HG03520 (cell line): ENCODE data around the gene IL16.
"Not testable (repeated sequence)": the region's sequence is repeated elsewhere in the genome, so short reads cannot be mapped to it uniquely, and the experiment has no call there.

ENCODE experiments used
- ATAC-seq: cut with Tn5 transposase; IDR thresholded peaks from one replicate; pipeline ENCODE4 v1.9.1; 2021; ENCODE audit warnings: mild to moderate bottlenecking, moderate library complexity; ENCODE audit not compliant: unreplicated experiment

IL16 gene

DNA sequence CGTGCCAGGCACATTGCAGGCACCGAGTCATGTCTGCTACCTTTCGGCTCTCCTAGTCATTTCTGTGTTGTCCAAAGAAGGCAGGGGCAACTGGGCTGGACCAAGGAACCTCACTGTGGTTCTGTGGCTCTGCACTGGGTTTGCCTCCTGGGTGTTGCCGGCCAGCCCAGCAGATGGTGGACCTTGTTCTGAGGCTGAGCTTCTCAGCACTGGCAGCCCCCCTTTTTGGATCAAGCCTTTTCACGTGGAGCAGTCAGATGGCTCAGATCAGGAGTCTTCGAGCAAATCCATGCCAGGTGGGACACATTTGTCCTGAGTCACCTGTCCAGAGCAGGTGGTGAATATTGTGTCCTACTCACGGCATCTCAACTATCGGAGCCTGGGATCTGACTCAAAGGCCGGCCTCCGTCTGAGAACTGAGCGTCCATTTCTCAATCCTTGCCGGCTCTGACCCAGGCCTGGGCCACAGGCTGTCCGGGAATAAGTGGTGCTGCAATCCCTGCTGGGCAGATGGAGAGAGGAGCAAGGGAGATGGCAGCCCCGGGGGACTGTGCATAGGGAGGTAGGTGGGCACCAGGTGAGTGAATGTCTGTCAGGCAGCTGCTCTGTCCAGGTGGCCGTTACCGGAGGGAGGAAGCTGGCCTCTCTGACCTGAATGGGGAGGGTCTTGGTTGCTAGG lies at the start of gene IL16:
IL16 (plus strand) TSS at position 304 of the 679 bp plus-strand sequence. CDS start 28,521 bp downstream, outside the sequence.
- no peak for ATAC-seq

DNA sequence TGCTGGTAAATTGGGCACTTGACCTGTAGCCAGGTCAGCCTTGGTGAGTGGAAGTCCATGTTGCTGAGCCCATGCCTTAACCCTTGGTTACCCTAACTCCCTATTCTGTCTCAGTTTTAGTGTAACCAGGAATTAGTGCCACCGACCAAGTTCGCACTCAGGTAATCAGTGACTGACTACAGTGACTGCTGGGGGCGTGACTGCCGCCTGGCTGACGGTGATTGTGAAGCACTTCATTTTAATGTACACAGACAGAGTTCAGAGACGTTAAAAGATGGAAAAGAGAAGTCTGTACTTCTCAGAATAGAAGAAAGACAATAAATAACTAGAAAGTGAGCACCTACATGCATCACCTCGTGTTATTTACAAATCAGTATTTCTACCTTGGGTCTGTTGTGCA lies 45.3 kb upstream of the IL16 start:
- ATAC-seq: no peak

DNA sequence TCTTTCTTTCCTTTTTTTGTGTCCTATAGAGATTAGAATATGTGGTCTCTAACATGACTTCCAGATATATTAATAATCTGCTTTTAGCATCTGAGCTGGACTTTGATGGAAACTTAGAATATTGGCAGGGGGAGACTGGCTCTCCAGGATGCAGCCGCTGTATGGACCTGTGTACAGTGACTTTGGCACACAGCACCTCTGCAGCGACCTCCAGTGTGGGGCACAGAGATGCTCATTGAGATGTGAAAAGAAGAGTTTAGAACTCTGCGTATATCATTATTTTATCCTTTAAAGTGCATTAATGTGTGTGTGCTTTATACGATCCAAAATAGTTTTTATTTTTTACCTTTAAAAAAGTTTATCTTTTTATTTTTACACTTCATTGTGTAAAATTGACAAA lies 44.3 kb upstream of the IL16 start:
- no peak for ATAC-seq

DNA sequence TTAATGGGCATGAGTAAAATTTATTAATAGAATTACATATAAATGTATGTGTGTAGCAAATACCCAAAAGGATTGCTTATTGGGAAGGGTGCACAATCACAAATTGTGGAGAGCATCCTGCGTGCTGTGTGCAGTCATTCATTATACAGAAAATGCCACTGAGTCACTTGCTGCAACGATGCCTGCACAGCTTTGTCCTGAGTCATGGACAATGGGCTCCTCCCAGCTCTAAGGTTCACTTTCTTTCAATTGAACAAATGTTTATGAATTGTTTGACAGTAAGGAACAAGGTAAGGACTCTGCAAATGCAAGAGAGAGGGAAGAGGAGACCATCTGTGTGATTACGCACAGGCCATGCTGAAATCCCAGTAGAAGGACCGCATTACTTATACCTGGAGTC lies 43.9 kb upstream of the IL16 start:
- no peak for ATAC-seq

DNA sequence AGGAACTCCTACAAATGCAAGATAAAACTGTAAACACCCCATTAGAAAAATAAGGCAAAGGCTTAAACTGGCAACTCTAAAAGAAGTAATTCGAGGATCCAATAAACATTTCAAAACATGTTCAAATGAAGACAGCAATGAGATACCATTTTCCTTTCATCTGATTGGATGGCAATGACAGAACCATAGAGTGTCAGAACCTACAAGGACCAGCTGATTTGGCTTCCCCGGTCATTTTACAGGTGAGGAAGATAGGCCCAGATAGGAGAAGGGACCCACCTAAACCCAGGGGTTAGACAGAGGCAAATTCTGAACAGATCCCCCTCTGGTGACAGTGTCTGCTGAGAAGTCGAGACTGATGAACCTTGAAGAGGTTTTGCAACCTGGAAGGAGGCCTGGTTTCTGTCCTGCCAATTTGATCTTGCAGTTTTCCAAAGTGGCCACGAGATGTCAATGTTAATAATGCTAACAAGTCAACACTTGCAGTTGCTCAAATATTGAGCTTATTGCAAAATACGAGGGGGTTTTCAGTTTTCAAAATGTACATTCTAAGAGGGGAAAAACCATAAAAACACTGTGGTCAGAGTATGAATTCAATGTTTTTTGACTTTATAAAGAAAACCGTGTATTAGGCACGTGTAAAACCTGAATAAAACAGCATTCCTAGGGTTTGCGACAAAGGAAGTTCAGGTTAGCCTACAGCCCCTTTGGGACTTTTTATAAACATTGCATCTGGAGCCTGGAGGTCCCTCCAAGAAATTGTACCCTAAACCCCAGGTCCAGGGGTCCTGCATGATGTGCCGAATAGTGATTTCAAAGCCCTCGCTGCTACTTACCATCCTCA lies 41.1 kb upstream of the IL16 start:
- ATAC-seq: no peak

DNA sequence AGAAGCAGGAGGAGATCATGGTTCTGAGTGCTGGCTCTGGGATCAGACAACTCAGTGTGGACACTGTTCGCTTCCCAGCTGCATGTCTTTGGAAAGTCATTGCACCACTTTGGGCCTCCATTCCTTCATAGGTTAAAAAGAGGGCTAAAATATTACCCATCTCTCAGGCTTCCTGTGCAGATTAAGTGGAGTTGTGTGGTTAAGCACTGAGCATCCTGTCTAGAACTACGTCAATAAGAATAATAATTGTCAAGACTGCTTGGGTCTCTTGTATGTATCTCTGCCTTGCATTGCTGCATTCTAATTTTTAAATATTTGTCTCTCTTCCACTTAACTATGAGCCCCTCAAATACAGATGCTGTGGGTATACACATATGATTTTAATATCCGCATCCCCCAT lies 40.4 kb upstream of the IL16 start:
- no peak for ATAC-seq

DNA sequence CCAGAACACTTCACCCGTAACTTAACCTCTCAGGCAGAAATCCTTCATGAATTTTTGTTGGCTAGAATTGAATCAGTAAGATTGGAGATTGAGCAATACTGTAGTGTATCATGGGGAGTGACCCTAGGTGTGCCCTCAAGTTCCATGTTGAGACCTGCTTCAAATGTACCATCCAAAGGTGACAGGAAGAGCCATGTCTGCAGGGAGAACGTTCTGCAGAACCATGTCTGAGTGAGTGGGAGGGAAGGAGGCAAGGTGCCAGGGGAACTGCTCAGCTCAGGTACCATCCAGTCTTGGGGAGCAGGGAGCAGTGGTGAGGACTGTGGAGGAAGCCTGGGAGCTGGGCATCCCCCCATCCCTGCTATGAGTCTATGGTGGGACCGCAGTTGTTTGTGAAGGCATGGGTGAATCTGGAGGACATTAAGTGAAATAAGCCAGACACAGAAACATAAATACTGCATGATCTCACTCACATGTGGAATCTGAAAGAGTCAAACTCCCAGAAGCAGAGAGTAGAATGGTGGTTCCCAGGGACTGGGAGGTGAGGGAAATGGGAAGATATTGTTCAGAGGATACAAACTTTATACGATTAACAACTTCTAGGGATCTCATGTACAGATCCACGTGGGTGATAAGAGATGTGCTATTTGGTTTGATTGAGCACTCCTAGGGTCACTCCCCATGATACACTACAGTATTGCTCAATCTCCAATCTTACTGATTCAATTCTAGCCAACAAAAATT lies 39.3 kb upstream of the IL16 start:
- no peak for ATAC-seq

DNA sequence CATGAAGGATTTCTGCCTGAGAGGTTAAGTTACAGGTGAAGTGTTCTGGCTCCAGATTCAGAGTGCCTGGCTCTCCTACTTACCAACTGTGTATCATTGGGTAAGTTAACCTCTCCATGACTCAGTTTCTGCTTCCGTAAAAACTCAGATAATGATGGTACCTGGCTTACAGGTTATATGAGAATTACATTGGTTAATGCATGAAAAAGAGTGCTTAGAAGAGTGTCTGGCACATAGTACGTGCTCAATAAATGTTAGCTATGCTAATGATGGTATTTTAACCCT lies 38.8 kb upstream of the IL16 start:
- ATAC-seq: no peak

DNA sequence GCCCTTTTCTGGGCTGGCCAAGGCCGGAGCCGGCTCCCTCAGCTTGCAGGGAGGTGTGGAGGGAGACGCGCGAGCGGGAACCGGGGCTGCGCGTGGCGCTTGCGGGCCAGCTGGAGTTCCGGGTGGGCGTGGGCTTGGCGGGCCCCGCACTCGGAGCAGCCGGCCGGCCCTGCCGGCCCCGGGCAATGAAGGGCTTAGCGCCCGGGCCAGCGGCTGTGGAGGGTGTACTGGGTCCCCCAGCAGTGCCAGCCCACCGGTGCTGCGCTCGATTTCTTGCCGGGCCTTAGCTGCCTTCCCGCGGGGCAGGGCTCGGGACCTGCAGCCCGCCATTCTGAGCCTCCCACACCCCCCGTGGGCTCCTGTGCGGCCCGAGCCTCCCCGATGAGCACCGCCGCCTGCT lies 38.1 kb upstream of the IL16 start:
- ATAC-seq: not testable (repeated sequence)

DNA sequence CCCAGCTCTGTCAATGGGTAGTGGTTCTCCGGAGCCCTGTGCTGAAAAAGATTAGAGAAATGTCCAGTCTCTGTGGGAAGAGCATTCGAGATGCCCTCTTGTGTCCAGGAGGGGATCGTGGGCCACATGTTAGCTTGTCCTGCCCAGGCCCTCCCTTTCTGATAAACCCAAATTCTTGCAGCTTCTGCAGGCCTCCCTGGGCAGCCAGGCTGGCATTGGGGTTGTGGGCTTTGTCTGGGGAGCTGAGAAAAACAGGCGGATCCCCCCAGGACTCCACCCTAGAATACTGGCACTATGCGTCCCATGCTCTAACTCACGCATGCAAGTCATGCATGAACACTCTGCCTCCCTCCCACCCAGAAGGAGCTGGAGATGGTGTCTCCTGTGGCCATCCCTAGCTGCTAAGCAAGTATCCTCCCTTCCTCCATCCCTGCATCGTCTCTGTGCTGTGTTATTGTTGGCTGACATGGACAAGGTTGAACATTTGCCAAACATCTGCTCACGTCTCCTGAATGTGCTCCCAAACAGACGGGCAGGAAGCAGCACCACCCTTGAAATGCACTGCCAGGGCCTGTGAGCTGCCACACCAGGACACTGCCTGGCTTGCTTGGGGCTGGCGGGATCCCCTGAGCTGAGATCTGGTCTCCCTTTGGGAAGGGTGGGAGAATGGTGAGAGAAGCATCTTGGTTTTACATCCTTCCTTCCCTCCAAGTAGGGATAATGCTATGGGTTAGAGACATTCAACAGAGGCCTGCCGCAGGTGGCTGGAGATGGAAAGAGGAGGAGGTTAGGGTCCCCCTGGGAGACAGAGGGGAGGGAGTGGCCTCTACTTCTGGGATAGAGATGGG lies 36.1 kb upstream of the IL16 start:
- ATAC-seq: no peak

DNA sequence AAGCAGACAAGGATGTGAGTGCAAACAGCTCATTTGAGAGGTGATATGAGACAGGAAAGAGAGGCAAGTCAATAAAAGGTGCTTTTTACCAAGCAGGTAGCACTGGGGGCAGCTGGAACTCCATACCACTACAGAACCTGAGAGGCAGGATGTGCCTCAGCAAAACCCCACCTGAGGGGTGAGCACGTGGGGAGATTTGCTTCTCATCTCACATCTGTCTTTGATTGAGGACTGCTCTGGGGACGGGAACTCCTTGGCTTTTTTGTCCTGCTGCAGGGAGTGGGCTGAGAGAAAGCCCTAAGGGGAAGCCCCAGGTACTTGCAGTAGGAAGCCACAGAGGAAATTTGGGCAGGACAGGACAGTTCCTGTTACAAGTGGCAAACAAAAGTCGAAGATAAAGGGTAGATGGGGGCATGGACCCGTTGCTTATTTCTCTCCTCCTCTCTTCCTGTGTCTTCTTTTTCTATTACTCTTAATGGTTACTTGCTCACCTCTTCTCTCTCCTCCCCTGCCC lies 35.5 kb upstream of the IL16 start:
- no peak for ATAC-seq

DNA sequence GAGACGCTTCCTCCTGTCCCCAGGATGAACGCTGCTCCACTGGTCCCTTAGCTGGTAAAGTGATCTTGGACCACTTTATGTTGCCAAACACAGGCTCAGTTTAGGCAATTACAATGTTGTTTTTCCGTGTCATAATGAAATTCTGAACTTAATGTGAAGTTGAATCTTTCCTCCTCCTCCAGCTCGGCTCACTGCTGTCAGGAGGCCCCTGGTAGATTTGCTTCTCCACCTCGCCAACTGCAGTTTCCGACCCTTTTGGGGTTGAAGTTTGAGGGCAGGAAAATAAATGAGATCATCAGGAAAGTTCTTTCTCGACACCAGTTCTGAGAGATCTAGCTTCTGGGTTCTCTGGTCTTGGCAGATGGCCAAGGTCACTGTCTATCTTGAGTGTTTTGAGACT lies 34.8 kb upstream of the IL16 start:
- ATAC-seq: no peak

DNA sequence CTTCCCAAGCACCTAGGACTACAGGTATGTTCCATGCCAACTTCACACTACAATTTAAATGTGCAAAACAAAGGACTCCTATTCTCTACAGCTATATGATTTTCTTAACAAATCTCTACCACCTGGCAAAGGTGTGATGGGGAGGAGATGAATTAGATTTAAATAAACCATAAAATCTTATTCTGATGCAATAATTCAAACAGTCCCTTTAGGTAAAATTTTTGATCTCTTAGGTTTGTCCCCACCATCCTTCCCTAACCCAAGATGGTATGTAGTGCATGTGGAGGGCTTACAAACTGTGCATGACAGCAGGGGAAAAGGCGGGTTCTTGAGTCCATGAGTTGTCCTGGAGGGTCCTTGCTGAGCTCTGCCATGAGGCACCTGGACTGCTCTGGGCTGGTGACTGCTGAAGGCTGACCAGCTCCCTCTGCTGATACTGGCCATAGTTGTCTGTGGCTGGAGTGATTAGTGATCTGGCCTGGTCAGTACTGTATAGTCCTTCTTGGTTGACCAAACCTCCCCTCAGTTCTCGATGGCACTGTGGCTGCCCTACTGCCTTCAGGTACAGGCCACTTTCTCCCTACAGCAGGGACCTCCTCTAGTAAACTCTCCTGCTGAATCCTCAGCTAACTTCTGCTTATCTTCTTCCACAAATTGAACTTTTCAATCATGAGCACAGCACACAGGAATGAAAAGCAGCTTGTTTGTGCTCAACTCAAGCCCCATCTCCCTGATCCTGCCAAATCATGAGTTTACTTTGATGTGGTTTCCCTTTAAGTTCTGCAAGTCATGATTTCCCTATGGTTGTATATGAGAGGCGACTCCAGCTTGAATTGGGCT lies 32.5 kb upstream of the IL16 start:
- ATAC-seq: no peak

DNA sequence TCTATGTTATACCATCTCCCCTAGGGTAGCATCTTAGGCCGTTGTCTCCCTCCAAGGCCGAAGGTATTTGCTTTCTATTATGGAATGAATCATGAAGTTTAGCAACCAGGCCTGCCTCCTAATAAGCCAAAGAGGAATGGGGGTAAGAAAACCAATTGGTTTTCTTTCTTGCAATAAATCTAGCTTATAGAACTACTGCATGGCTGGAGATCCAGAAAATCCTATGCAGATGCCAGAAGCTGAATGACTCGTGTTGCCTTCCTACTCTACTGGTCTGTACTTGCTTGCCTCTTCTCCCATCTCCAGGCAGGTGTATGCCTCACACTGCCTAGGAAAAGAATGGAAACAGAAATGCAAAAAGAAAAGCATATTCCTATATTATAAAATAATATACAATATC lies 31.1 kb upstream of the IL16 start:
- ATAC-seq: no peak

DNA sequence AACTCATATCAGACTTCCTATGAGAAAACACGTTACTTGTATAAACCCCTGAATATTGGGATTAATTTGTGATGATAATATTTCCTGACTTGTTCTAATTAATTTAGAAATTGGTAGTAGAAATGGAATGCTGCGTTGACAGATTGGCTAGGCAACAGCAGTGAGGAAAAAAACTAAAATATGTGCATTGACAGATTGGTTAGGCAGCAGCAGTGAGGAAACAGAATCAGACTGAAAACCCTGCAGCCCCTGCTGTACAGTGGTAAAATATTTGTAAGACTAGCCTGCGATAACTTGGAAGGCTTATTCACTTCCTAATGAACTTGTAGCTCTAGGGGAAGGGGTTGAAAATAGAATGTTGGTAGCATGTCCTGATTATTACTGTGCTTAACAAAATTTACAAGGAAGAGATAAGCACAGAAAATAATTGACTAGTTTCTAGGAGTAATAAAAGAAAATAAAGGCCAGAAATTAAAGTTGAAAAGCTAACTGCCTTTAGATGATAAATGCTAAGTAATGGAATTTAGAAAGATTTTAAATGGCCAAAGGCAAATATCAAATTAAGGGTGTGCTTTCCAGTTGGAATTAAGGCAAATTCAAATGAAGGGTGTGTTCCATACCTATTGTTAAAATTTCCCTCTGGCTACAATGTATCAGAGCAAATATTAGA lies 29.9 kb upstream of the IL16 start:
- ATAC-seq: no peak

DNA sequence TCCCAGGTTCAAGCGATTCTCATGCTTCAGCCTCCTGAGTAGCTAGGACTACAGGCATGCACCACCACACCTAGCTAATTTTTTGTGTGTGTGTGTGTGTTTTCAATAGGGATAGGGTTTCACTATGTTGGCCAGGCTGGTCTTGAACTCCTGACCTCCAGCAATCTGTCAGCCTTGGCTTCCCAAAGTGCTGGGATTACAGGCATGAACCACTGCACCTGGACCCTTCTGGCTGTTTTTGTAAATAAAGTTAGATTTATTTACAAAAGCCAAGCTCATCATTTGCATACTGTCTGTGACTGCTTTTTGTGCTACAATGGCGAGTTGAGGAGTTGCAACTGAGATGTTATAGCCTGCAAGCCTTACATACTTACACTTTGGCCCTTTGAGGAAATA lies 28.6 kb upstream of the IL16 start:
- no peak for ATAC-seq

DNA sequence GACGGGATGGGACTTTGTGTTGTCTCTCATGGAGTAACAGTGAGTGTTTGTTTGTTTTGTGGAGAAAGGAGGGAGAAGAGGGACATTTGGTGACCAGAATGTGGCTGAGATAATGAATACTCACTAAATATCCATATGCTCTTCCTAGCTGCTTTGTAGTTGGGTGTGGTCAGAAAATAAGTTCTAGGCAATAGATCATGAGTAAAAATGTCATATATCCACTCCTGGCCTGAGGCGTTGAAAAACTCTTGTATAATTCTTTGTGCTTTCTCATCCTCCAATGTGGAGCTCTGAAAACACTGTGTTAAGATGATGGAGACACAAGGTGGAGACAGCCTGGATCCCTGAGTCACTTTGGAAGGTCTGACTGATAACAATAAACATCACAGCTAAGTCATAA lies 28.0 kb upstream of the IL16 start:
- no peak for ATAC-seq

DNA sequence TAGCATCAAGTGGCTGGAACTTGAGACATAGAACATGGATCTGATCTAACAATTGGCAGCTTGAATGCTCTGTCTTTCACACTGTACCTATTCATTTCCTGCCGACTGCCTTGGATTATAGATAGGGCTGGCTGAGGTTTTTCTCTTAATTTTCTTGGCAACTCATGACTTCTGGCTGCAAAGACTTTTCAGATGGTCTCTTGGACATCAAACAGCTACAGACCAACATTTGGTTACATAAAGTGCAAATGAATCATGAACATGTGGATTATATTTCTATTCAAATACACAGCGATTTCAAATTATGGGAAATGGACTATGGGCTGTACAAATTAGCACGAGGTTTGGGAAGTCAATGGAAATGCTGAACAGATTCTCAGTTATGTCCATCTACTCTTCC lies 26.2 kb upstream of the IL16 start:
- no peak for ATAC-seq

DNA sequence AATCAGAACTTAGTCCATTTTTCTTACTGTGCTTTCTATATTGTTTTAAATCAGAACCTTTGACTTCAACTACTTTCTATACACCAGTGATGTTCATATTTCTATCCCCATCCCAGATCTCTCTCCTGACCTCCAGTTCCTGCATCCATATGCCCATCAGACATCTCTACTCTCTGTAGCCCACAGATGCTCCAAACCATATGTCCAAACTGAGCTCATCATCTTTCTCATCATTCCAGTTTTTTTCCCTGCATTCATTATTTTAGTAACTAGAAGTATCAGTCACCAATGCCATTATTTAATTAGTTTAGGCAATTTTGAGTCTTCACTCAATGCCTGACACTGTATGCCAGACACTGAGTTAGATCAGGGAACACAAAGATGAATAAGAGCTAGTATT lies 25.4 kb upstream of the IL16 start:
- no peak for ATAC-seq
